IMR-90 (cell line): ENCODE results near the gene ELF5. TPM values are rescaled to one million over a fixed set of nuclear protein-coding genes. Genes with fewer than 3 reads are reported as not detected.

Experiments used
- ATAC-seq: fragments of 200-7000 bp; cut with Tn5 transposase; 2 replicates; pipeline ENCODE4 v1.9.1; 2020; ENCODE audit warnings: low read depth, mild to moderate bottlenecking, moderate library complexity
- BruUV-seq: library from RNA; stranded (reverse); fragments of 400-500 nt; replicated peaks from 2 replicates; lab custom pipeline; 2021; lab: Mats Ljungman, UMichigan
- CTCF ChIA-PET: fragments of 300-600 bp; formaldehyde crosslinking; extraction: SDS; loops from one replicate; lab custom pipeline; 2021; ENCODE audit warnings: antibody characterized with exemption; lab: Yijun Ruan, JAX
- POLR2A ChIA-PET: fragments of 300-600 bp; sonication (Branson Sonifier 250); formaldehyde crosslinking; loops from one replicate; lab custom pipeline; 2022; ENCODE audit warnings: antibody characterized with exemption; ENCODE audit not compliant: unreplicated experiment; lab: Charles Lee
- DNase-seq: peaks from one replicate; pipeline ENCODE4 v3.0.0; 2013
- H2AFZ ChIP-seq: replicated peaks from 2 replicates; pipeline ENCODE3; 2013; ENCODE audit warnings: low read length, mild to moderate bottlenecking; ENCODE audit not compliant: poor library complexity
- H2AK5ac ChIP-seq: 2 replicates; pipeline ENCODE4 v1.6.1; 2013; ENCODE audit warnings: low read depth, low read length, inconsistent platforms
- H2AK9ac ChIP-seq: replicated peaks from 2 replicates; pipeline ENCODE3; 2013; ENCODE audit warnings: mild to moderate bottlenecking, low read depth, low read length, moderate library complexity; ENCODE audit not compliant: poor library complexity
- H2BK120ac ChIP-seq: 2 replicates; pipeline ENCODE4 v1.6.1; 2013; ENCODE audit warnings: low read depth, low read length, inconsistent platforms
- H2BK15ac ChIP-seq: 3 replicates; pipeline ENCODE4 v1.6.1; 2013; ENCODE audit warnings: low read depth, low read length, inconsistent platforms
- H2BK20ac ChIP-seq: 2 replicates; pipeline ENCODE4 v1.6.1; 2013; ENCODE audit warnings: low read depth, mild to moderate bottlenecking, inconsistent platforms, low read length, moderate library complexity
- H2BK5ac ChIP-seq: 2 replicates; pipeline ENCODE4 v1.6.1; 2013; ENCODE audit warnings: mild to moderate bottlenecking, low read depth, low read length, inconsistent platforms; ENCODE audit not compliant: poor library complexity, severe bottlenecking
- H3K14ac ChIP-seq: replicated peaks from 2 replicates; pipeline ENCODE4 v1.6.1; 2013; ENCODE audit warnings: low read depth, low read length, inconsistent platforms
- H3K18ac ChIP-seq: 2 replicates; pipeline ENCODE4 v1.6.1; 2013; ENCODE audit warnings: low read depth, low read length, control low read depth
- H3K23ac ChIP-seq: 2 replicates; pipeline ENCODE4 v1.6.1; 2013; ENCODE audit warnings: low read depth, low read length, inconsistent platforms
- H3K27ac ChIP-seq: 2 replicates; pipeline ENCODE4 v1.5.1; 2013; ENCODE audit warnings: mild to moderate bottlenecking, control low read depth, low read length; ENCODE audit not compliant: insufficient read depth
- H3K27me3 ChIP-seq: 2 replicates; pipeline ENCODE4 v1.6.1; 2013; ENCODE audit warnings: low read length; ENCODE audit not compliant: control insufficient read depth, insufficient read depth
- H3K36me3 ChIP-seq: 2 replicates; pipeline ENCODE4 v1.6.1; 2013; ENCODE audit warnings: low read length, mixed read lengths; ENCODE audit not compliant: control insufficient read depth, insufficient read depth
- H3K4ac ChIP-seq: 2 replicates; pipeline ENCODE4 v1.6.1; 2013; ENCODE audit warnings: low read depth, low read length, inconsistent platforms
- H3K4me1 ChIP-seq: 2 replicates; pipeline ENCODE4 v1.6.1; 2013; ENCODE audit warnings: low read length, mixed read lengths; ENCODE audit not compliant: control insufficient read depth, insufficient read depth
- H3K4me2 ChIP-seq: 2 replicates; pipeline ENCODE4 v1.6.1; 2013; ENCODE audit warnings: low read depth, mild to moderate bottlenecking, control low read depth, low read length, moderate library complexity
- H3K4me3 ChIP-seq: 2 replicates; pipeline ENCODE4 v1.5.1; 2013; ENCODE audit warnings: low read depth, mild to moderate bottlenecking, control low read depth, low read length, moderate library complexity; ENCODE audit not compliant: insufficient read depth
- H3K56ac ChIP-seq: 2 replicates; pipeline ENCODE4 v1.6.1; 2013; ENCODE audit warnings: low read length, inconsistent platforms; ENCODE audit not compliant: insufficient read depth; ENCODE audit errors: extremely low read depth
- H3K79me1 ChIP-seq, 2 experiments: 2 replicates each; pipeline ENCODE4 v1.6.1; 2013; ENCODE audit warnings: low read length in 2 of 2, inconsistent platforms in 1 of 2, low read depth in 1 of 2
- H3K9ac ChIP-seq: 2 replicates; pipeline ENCODE4 v1.6.1; 2013; ENCODE audit warnings: low read depth, low read length, control low read depth
- H3K9me1 ChIP-seq: 2 replicates; pipeline ENCODE4 v1.6.1; 2013; ENCODE audit warnings: low read length, inconsistent platforms; ENCODE audit not compliant: insufficient read depth
- H3K9me3 ChIP-seq: 2 replicates; pipeline ENCODE4 v1.6.1; 2013; ENCODE audit warnings: low read length; ENCODE audit not compliant: control insufficient read depth, insufficient read depth
- H4K20me1 ChIP-seq: 2 replicates; pipeline ENCODE4 v1.6.1; 2013; ENCODE audit warnings: low read length, inconsistent platforms; ENCODE audit not compliant: insufficient read depth
- H4K5ac ChIP-seq: 2 replicates; pipeline ENCODE4 v1.6.1; 2013; ENCODE audit warnings: mild to moderate bottlenecking, low read depth, low read length, control low read depth
- H4K8ac ChIP-seq, 2 experiments: 2 replicates each; pipeline ENCODE4 v1.6.1; 2013; ENCODE audit warnings: low read depth in 2 of 2, low read length in 2 of 2, control low read depth in 1 of 2, inconsistent platforms in 1 of 2
- H4K91ac ChIP-seq: 2 replicates; pipeline ENCODE4 v1.6.1; 2013; ENCODE audit warnings: low read depth, low read length, inconsistent platforms; ENCODE audit not compliant: insufficient read depth
- MXI1 ChIP-seq: IDR thresholded peaks from 2 replicates; pipeline ENCODE4 v1.6.1; 2012; ENCODE audit warnings: low read depth, mild to moderate bottlenecking, low read length, moderate library complexity, borderline replicate concordance
- WGBS, 2 experiments: methylation state at CpG; one replicate each; pipeline versions ENCODE4 v1.1.5 to v1.1.7; 2013; ENCODE audit warnings: missing lambda C conversion rate in 2 of 2; ENCODE audit not compliant: insufficient read length in 1 of 2; ENCODE audit errors: extremely low coverage in 2 of 2; 5-methylcytosine and 5-hydroxymethylcytosine counted together
- dilution Hi-C: fragments of 300-500 bp; cut with HindIII; formaldehyde crosslinking; loops from one replicate; pipeline ENCODE4 v1.14.3; 2018; ENCODE audit warnings: low sequenced_read_pairs; ENCODE audit not compliant: unreplicated experiment
- in situ Hi-C: fragments of 300-500 bp; cut with MboI; formaldehyde crosslinking; loops from 3 replicates; pipeline ENCODE4 v1.14.3; 2019; ENCODE audit warnings: low sequenced_read_pairs, inconsistent platforms, mixed read lengths
- intact Hi-C: fragments of 100-400 bp; cut with micrococcal nuclease; formaldehyde crosslinking; loops from 2 replicates; pipeline ENCODE4 v1.10.0; 2022
- polyA plus RNA-seq, 3 experiments: library from polyadenylated mRNA; depleted of rRNA; stranded (reverse); fragments of >200 nt; gene quantifications; 2 replicates each; pipeline ENCODE4 v1.2.3, GENCODE V29; 2012; ENCODE audit warnings: low replicate concordance in 1 of 3
- total RNA-seq: library from RNA; depleted of rRNA; stranded (reverse); fragments of >200 nt; gene quantifications from 2 replicates; pipeline ENCODE4 v1.2.3, GENCODE V29; 2012

ELF5 gene
- total and polyA plus RNA-seq, 2 of the 4 experiments (the other 2 are of a cell fraction), result not detected

GRCh38 chr11:34558211-34558610 is 44.6 kb upstream of the ELF5 start:
- no peak overlapping the region for H3K23ac ChIP-seq
- no peak for TF ChIP-seq MXI1
- H4K8ac ChIP-seq, result no peak overlapping the region
- dilution Hi-C loops (no loop called here), in situ Hi-C loops (no loop called here), intact Hi-C loops (no loop called here)
- H2BK15ac ChIP-seq, result no peak overlapping the region
- CTCF ChIA-PET, result no interaction called here
- whole genome bisulfite sequencing, 2 experiments, result no CpG with 5 or more reads among the region's 1 CpG
- peaks cover 48% of the 10 kb centered on the region for H3K27me3 ChIP-seq
- ATAC-seq (no peak), DNase-seq (no peak)
- no peaks in the 10 kb centered on the region; the same call in 1 of the 2 replicates for H3K9me3 ChIP-seq
- no peaks in the 10 kb centered on the region for H3K36me3 ChIP-seq
- no peak overlapping the region for H3K27ac ChIP-seq
- no peaks in the 10 kb centered on the region for H3K79me1 ChIP-seq
- H3K9ac ChIP-seq, result no peak overlapping the region
- H3K4me3 ChIP-seq, result no peak overlapping the region
- no peaks in the 10 kb centered on the region for H3K4me1 ChIP-seq
- no peaks in the 10 kb centered on the region for H4K20me1 ChIP-seq
- H2AK5ac ChIP-seq, result no peak overlapping the region
- POLR2A ChIA-PET, result no interaction called here
- H3K4me2 ChIP-seq, result no peak overlapping the region
- H4K5ac ChIP-seq, result no peak overlapping the region
- H4K91ac ChIP-seq, result no peak overlapping the region
- no peak overlapping the region for H3K18ac ChIP-seq
- no TSS peak for BruUV-seq
- H2BK120ac ChIP-seq, result no peak overlapping the region
- no peak overlapping the region for H2BK5ac ChIP-seq
- no peak overlapping the region for H2AK9ac ChIP-seq
- H2AFZ ChIP-seq, result no peak overlapping the region
- H2BK20ac ChIP-seq, result no peak overlapping the region
- no peak overlapping the region for H3K56ac ChIP-seq
- no peak overlapping the region for H3K4ac ChIP-seq
- H3K9me1 ChIP-seq, result no peaks in the 10 kb centered on the region
- H3K14ac ChIP-seq, result no peak overlapping the region
